Measurements from ENCODE around the gene HOXA6. TPM values are rescaled to one million over a fixed set of nuclear protein-coding genes. Genes with fewer than 3 reads are reported as not detected.

Gene HOXA6
- total RNA-seq, 2 experiments from 2014 or later: not detected

- peak overlapping the region; percentile 40 for H3K27ac Mint-ChIP-seq
- ATAC-seq (no peak), DNase-seq (no peak)
- CTCF ChIA-PET: interaction anchor here (1.0 to 2.1 kb wide), 3 partner anchors 10 to 16 kb away, joined by 3 to 6 read pairs (median 3); partner anchors contain the start of gene HOXA7
- H3K4me1 Mint-ChIP-seq: peaks cover 3% of the 10 kb centered on the region
- peaks cover 91% of the 10 kb centered on the region for H3K27me3 Mint-ChIP-seq
- no peaks in the 10 kb centered on the region for H3K9me3 Mint-ChIP-seq (ENCODE audit: low read depth)
- H3K36me3 Mint-ChIP-seq: peaks cover 2% of the 10 kb centered on the region
- H3K4me3 Mint-ChIP-seq: no peak overlapping the region
Observed at GRCh38 chr7:27166531-27167505, 19.2 kb upstream of the HOXA6 start.

DNA sequence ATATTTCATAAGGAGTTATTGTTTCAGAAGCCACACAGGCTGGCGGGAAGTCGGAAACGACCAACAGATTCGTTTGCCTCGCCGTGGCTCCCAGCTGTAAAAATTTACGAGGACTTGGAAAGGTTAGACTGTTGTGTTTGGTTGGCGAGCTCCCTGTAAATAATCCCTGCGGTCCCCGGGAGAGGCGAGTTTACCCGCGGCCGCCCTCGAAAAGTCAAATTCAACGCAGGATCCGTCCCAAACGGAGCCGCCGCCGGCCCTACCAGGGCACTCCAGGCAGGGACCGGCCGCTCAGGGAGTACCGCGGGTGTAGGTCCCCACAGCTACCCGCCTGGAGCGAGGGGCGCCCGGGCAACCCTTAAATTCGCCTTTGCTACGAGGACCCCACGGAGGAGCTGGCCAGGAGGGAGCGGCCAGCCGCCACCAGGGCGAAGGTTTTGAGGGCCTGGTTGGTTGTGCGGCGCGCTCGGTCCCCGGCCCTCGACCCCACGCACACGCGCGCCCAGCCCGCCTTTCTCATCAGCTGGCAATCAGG is 18.5 kb upstream of the HOXA6 start:
- H3K27ac Mint-ChIP-seq: peak overlapping the region; percentile 77
- ATAC-seq (no peak), DNase-seq (no peak)
- H3K36me3 Mint-ChIP-seq: no peaks in the 10 kb centered on the region
- H3K4me3 Mint-ChIP-seq: no peak overlapping the region
- H3K27me3 Mint-ChIP-seq: peaks cover 86% of the 10 kb centered on the region
- H3K4me1 Mint-ChIP-seq: peaks cover 1% of the 10 kb centered on the region
- CTCF ChIA-PET: interaction anchor here (1.1 to 2.1 kb wide), 2 partner anchors 9 to 13 kb away, joined by 3 to 6 read pairs; partner anchors contain the start of gene HOXA7
- H3K9me3 Mint-ChIP-seq (ENCODE audit: low read depth): no peaks in the 10 kb centered on the region

DNA sequence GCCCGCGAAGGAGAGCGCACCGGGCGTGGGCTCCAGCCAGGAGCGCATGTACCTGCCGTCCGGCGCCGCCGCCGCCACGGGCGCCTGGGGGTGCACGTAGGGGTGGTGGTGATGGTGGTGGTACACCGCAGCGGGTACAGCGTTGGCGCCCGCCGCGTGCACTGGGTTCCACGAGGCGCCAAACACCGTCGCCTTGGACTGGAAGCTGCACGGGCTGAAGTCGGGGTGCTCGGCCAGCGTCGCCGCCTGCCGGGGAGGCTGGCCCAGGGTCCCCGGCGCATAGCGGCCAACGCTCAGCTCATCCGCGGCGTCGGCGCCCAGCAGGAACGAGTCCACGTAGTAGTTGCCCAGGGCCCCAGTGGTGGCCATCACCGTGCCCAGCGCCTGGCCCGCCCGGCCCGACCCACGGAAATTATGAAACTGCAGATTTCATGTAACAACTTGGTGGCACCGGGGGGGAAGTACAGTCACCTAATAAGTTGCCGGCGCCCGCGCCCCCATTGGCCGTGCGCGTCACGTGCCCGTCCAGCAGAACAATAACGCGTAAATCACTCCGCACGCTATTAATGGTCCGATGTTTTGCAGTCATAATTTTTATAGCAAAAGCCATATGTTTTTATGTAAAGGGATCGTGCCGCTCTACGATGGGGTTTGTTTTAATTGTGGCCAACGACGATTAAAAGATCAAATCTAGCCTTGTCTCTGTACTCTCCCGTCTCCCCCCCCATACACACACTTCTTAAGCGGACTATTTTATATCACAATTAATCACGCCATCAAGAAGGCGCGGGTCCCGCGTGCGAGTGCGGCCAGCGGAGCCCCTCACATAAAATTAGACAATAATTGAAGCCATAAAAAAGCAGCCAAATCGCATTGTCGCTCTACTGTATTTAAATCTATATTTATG is 17.8 kb upstream of the HOXA6 start, which contains the start of gene HOXA9:
TSS of gene HOXA9 (minus strand) at position 449 of the 907 bp plus-strand sequence. CDS start at position 369, 80 bp downstream.
- no peaks in the 10 kb centered on the region for H3K9me3 Mint-ChIP-seq (ENCODE audit: low read depth)
- no peak for ATAC-seq
- no peak within 1 kb of the TSS for H3K4me3 Mint-ChIP-seq
- DNase-seq: no peak
- H3K27me3 Mint-ChIP-seq: peaks cover 84% of the 10 kb centered on the region
- H3K27ac Mint-ChIP-seq: peak within 1 kb of the TSS; percentile 77
- CTCF ChIA-PET: interaction anchor here (2.1 kb wide), 1 partner anchor 9 kb away, joined by 6 read pairs; the partner anchor contains the start of gene HOXA7
- peaks cover 2% of the 10 kb centered on the region for H3K4me1 Mint-ChIP-seq
- H3K36me3 Mint-ChIP-seq: no peaks in the 10 kb centered on the region

- CTCF ChIA-PET: interaction anchor here (2.1 to 2.3 kb wide), 2 partner anchors 8 to 14 kb away, joined by 6 to 15 read pairs; partner anchors contain the start of gene HOXA7
- Mint-ChIP-seq H3K36me3 (no peaks in the 10 kb centered on the region), H3K4me1 (peaks cover 6% of the 10 kb centered on the region), H3K27ac (no peak overlapping the region), H3K27me3 (peaks cover 86% of the 10 kb centered on the region), H3K9me3 (ENCODE audit: low read depth) (no peaks in the 10 kb centered on the region), H3K4me3 (no peak overlapping the region)
- DNase-seq: no peak
- no peak for ATAC-seq
Observed at GRCh38 chr7:27164367-27165088, 17.0 kb upstream of the HOXA6 start.

GRCh38 chr7:27164045-27164366 is 16.4 kb upstream of the HOXA6 start:
- H3K4me1 Mint-ChIP-seq: peaks cover 6% of the 10 kb centered on the region
- no peak overlapping the region for H3K27ac Mint-ChIP-seq
- DNase-seq (no peak), ATAC-seq (no peak)
- no peaks in the 10 kb centered on the region for H3K36me3 Mint-ChIP-seq
- CTCF ChIA-PET: interaction anchor here (2.3 to 3.7 kb wide), 2 partner anchors 13 to 482 kb away, joined by 15 to 38 read pairs; no protein-coding TSS in a partner anchor
- no peak overlapping the region for H3K4me3 Mint-ChIP-seq
- peaks cover 86% of the 10 kb centered on the region for H3K27me3 Mint-ChIP-seq
- no peaks in the 10 kb centered on the region for H3K9me3 Mint-ChIP-seq (ENCODE audit: low read depth)

GRCh38 chr7:27163288-27164044 is 15.9 kb upstream of the HOXA6 start:
- H3K27ac Mint-ChIP-seq: no peak overlapping the region
- ATAC-seq: no peak
- no peak for DNase-seq
- H3K27me3 Mint-ChIP-seq: peaks cover 86% of the 10 kb centered on the region
- CTCF ChIA-PET: interaction anchor here (0.9 to 3.7 kb wide), 6 partner anchors 11 to 482 kb away, joined by 3 to 38 read pairs (median 6); partner anchors contain the start of gene HOXA10
- H3K36me3 Mint-ChIP-seq: no peaks in the 10 kb centered on the region
- H3K4me3 Mint-ChIP-seq: no peak overlapping the region
- H3K9me3 Mint-ChIP-seq (ENCODE audit: low read depth): no peaks in the 10 kb centered on the region
- H3K4me1 Mint-ChIP-seq: peaks cover 7% of the 10 kb centered on the region

- H3K36me3 Mint-ChIP-seq: peaks cover 1% of the 10 kb centered on the region
- peaks cover 86% of the 10 kb centered on the region for H3K27me3 Mint-ChIP-seq
Observed at GRCh38 chr7:27162561-27163287, 15.2 kb upstream of the HOXA6 start.

GRCh38 chr7:27161721-27162560 is 14.4 kb upstream of the HOXA6 start:
- ATAC-seq (no peak), DNase-seq (no peak)
- Mint-ChIP-seq H3K27me3 (peaks cover 86% of the 10 kb centered on the region), H3K27ac (no peak overlapping the region), H3K4me3 (no peak overlapping the region), H3K9me3 (ENCODE audit: low read depth) (no peaks in the 10 kb centered on the region), H3K4me1 (peaks cover 7% of the 10 kb centered on the region), H3K36me3 (peaks cover 1% of the 10 kb centered on the region)
- CTCF ChIA-PET: interaction anchor here (0.6 to 3.7 kb wide), 21 partner anchors 11 to 1306 kb away, joined by 3 to 38 read pairs (median 6); partner anchors contain the start of gene HOXA10

More at GRCh38 chr7:27162561-27163287, 15.2 kb upstream of the HOXA6 start:
- Mint-ChIP-seq H3K27ac (no peak overlapping the region), H3K9me3 (ENCODE audit: low read depth) (no peaks in the 10 kb centered on the region), H3K4me1 (peaks cover 7% of the 10 kb centered on the region), H3K4me3 (no peak overlapping the region)
- CTCF ChIA-PET: interaction anchor here (0.6 to 3.7 kb wide), 9 partner anchors 12 to 1158 kb away, joined by 3 to 38 read pairs (median 4); partner anchors contain the start of gene HOXA10
- ATAC-seq (no peak), DNase-seq (no peak)

GRCh38 chr7:27161214-27161720 is 13.7 kb upstream of the HOXA6 start:
- Mint-ChIP-seq H3K9me3 (ENCODE audit: low read depth) (no peaks in the 10 kb centered on the region), H3K27ac (no peak overlapping the region), H3K4me1 (peaks cover 7% of the 10 kb centered on the region), H3K36me3 (peaks cover 1% of the 10 kb centered on the region), H3K4me3 (peak overlapping the region; percentile 57), H3K27me3 (peaks cover 84% of the 10 kb centered on the region)
- CTCF ChIA-PET: interaction anchor here (0.6 to 3.7 kb wide), 39 partner anchors 9 to 1309 kb away, joined by 3 to 38 read pairs (median 4); partner anchors contain the start of genes HOXA3 and HOXA4
- DNase-seq (no peak), ATAC-seq (no peak)

GRCh38 chr7:27160546-27161213 is 13.1 kb upstream of the HOXA6 start:
- H3K4me3 Mint-ChIP-seq: peak overlapping the region; percentile 57
- peak; percentile 74 for ATAC-seq
- peaks cover 85% of the 10 kb centered on the region for H3K27me3 Mint-ChIP-seq
- peaks cover 8% of the 10 kb centered on the region for H3K4me1 Mint-ChIP-seq
- CTCF ChIA-PET: interaction anchor here (0.6 to 3.7 kb wide), 39 partner anchors 8 to 1309 kb away, joined by 3 to 38 read pairs (median 4); partner anchors contain the start of genes HOXA3 and HOXA4
- no peak overlapping the region for H3K27ac Mint-ChIP-seq
- H3K36me3 Mint-ChIP-seq: peaks cover 1% of the 10 kb centered on the region
- peak; percentile 85 for DNase-seq
- H3K9me3 Mint-ChIP-seq (ENCODE audit: low read depth): no peaks in the 10 kb centered on the region
